Measurements from ENCODE around the gene ACP4. TPM values are rescaled to one million over a fixed set of nuclear protein-coding genes. Genes with fewer than 3 reads are reported as not detected.
"Not testable (repeated sequence)": the region's sequence is repeated elsewhere in the genome, so short reads cannot be mapped to it uniquely, and the experiment has no call there.

Gene ACP4
- total RNA-seq, 1 donor from 2014 or later, result not detected

- no peaks in the 10 kb centered on the region for H3K27me3 ChIP-seq
- no peaks in the 10 kb centered on the region for H3K9me3 ChIP-seq
- peaks cover 24 to 34% of the 10 kb centered on the region in 2 donors for H3K36me3 ChIP-seq
- H3K27ac ChIP-seq, result no peak overlapping the region
- H3K4me3 ChIP-seq, result no peak overlapping the region
- TF ChIP-seq CTCF (IDR thresholded peaks at IDR 0.05), result no peak
- peaks cover 0 to 13% of the 10 kb centered on the region in 2 donors for H3K4me1 ChIP-seq
- no peak for DNase-seq (ENCODE audit: low spot score in 2 of 2)
- intact Hi-C loops (cut with DNase I), result no loop called here
Measured at GRCh38 chr19:50799547-50799851, 9.3 kb downstream of the ACP4 start.

GRCh38 chr19:50801107-50801506 is 10.9 kb downstream of the ACP4 start:
- Histone ChIP-seq H3K27me3 (no peaks in the 10 kb centered on the region), H3K4me1 (peaks cover 0 to 13% of the 10 kb centered on the region in 2 donors), H3K4me3 (no peak overlapping the region), H3K27ac (no peak overlapping the region), H3K36me3 (peaks cover 24 to 34% of the 10 kb centered on the region in 2 donors), H3K9me3 (no peaks in the 10 kb centered on the region)
- DNase-seq (ENCODE audit: low spot score in 2 of 2), result no peak
- intact Hi-C loops (cut with DNase I), result loop anchor here (10.0 kb wide), 3 partner anchors 564 to 794 kb away; partner anchors contain the start of genes CLDND2, ETFB, VRK3 and ZNF473
- TF ChIP-seq CTCF (IDR thresholded peaks at IDR 0.05), result no peak

GRCh38 chr19:50803633-50804419 is 13.6 kb downstream of the ACP4 start:
- intact Hi-C loops (cut with DNase I), result loop anchor here (2.0 to 10.0 kb wide), 5 partner anchors 305 to 791 kb away; partner anchors contain the start of genes CLDND2, CTU1, ETFB and NR1H2
- Histone ChIP-seq H3K9me3 (no peaks in the 10 kb centered on the region), H3K4me3 (peak overlapping the region; percentile 92 to 93), H3K27me3 (no peaks in the 10 kb centered on the region), H3K36me3 (peaks cover 6 to 16% of the 10 kb centered on the region in 2 donors), H3K27ac (peak overlapping the region; percentile 97), H3K4me1 (peaks cover 0 to 13% of the 10 kb centered on the region in 2 donors)
- no peak for DNase-seq (ENCODE audit: low spot score in 2 of 2)
- no peak for TF ChIP-seq CTCF (IDR thresholded peaks at IDR 0.05)

- Histone ChIP-seq H3K27ac (peak overlapping the region; percentile 97), H3K36me3 (peaks cover 5 to 13% of the 10 kb centered on the region in 2 donors), H3K9me3 (no peaks in the 10 kb centered on the region), H3K4me3 (peak overlapping the region; percentile 92 to 93), H3K4me1 (peaks cover 0 to 13% of the 10 kb centered on the region in 2 donors), H3K27me3 (no peaks in the 10 kb centered on the region)
- no peak for TF ChIP-seq CTCF (IDR thresholded peaks at IDR 0.05)
- intact Hi-C loops (cut with DNase I), result loop anchor here (1.0 to 10.0 kb wide), 6 partner anchors 293 to 790 kb away; partner anchors contain the start of genes CLDND2, CTU1, ETFB and JOSD2
- DNase-seq (ENCODE audit: low spot score in 2 of 2), result peak; percentile 95 to 99
Measured at GRCh38 chr19:50804420-50805272, 14.4 kb downstream of the ACP4 start.

- H3K36me3 ChIP-seq, result no peaks in the 10 kb centered on the region
- no peak overlapping the region for H3K4me3 ChIP-seq
- no peak for DNase-seq (ENCODE audit: low spot score in 2 of 2)
- no peak for TF ChIP-seq CTCF (IDR thresholded peaks at IDR 0.05)
- no peak overlapping the region for H3K27ac ChIP-seq
- H3K4me1 ChIP-seq, result peaks cover 0 to 4% of the 10 kb centered on the region in 2 donors
- no peaks in the 10 kb centered on the region for H3K9me3 ChIP-seq
- intact Hi-C loops (cut with DNase I), result loop anchor here (10.0 kb wide), 3 partner anchors 556 to 786 kb away; partner anchors contain the start of genes CLDND2, ETFB, VRK3 and ZNF473
- no peaks in the 10 kb centered on the region for H3K27me3 ChIP-seq
Measured at GRCh38 chr19:50808856-50809255, 18.6 kb downstream of the ACP4 start.

- H3K9me3 ChIP-seq; H3K36me3 ChIP-seq; H3K27me3 ChIP-seq; H3K27ac ChIP-seq; DNase-seq (ENCODE audit: low spot score in 2 of 2); H3K4me1 ChIP-seq; H3K4me3 ChIP-seq; intact Hi-C loops (cut with DNase I): not testable (repeated sequence)
Measured at GRCh38 chr19:50811622-50812238, 21.5 kb downstream of the ACP4 start.

Data from ascending aorta (tissue), 2 donors.